Astrocyte of the cerebellum (primary cell): ENCODE measurements around the gene ATP6AP2.
"Not testable (repeated sequence)": the region's sequence is repeated elsewhere in the genome, so short reads cannot be mapped to it uniquely, and the experiment has no call there.

ENCODE experiments used
- DNase-seq: peaks from one replicate; pipeline ENCODE4 v3.0.0-alpha.2; 2011; ENCODE audit warnings: low read depth
- H3K4me3 ChIP-seq: 2 replicates; pipeline ENCODE4 v1.5.1; 2011; ENCODE audit warnings: mild to moderate bottlenecking, low read depth, low read length, moderate library complexity
- in situ Hi-C: cut with HindIII; loops from 2 replicates; pipeline ENCODE4 v1.10.0; 2017; ENCODE audit warnings: low sequenced_read_pairs
- TF ChIP-seq, protein P1 (sequence below): IDR thresholded peaks from 2 replicates; pipeline ENCODE4 v1.5.1; 2012; ENCODE audit warnings: low read length, low read depth, moderate library complexity, mild to moderate bottlenecking; ENCODE audit errors: missing control alignments

ATP6AP2 gene

DNA sequence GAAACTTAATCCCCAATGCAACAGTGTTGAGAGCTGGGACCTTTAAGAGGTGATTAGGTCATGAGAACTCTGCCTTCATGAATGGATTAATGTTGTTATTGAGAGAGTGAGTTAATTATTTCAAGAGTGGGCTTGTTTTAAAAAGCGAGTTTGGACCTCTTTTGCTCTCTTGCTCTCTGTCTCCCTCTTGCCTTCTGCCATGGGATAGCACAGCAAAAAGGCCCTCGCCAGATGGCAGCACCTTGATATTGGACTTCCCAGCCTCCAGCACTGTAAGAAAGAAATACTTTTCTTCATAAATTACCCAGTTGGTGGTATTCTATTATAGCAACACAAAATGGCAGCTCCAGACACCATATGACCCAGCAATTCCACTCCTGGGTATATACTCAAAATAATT is 7.0 kb upstream of the ATP6AP2 start:
- TF ChIP-seq, protein P1, sequence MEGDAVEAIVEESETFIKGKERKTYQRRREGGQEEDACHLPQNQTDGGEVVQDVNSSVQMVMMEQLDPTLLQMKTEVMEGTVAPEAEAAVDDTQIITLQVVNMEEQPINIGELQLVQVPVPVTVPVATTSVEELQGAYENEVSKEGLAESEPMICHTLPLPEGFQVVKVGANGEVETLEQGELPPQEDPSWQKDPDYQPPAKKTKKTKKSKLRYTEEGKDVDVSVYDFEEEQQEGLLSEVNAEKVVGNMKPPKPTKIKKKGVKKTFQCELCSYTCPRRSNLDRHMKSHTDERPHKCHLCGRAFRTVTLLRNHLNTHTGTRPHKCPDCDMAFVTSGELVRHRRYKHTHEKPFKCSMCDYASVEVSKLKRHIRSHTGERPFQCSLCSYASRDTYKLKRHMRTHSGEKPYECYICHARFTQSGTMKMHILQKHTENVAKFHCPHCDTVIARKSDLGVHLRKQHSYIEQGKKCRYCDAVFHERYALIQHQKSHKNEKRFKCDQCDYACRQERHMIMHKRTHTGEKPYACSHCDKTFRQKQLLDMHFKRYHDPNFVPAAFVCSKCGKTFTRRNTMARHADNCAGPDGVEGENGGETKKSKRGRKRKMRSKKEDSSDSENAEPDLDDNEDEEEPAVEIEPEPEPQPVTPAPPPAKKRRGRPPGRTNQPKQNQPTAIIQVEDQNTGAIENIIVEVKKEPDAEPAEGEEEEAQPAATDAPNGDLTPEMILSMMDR: peak; percentile 64
- in situ Hi-C loops: no loop called here
- DNase-seq: no peak
- H3K4me3 ChIP-seq: no peak overlapping the region

DNA sequence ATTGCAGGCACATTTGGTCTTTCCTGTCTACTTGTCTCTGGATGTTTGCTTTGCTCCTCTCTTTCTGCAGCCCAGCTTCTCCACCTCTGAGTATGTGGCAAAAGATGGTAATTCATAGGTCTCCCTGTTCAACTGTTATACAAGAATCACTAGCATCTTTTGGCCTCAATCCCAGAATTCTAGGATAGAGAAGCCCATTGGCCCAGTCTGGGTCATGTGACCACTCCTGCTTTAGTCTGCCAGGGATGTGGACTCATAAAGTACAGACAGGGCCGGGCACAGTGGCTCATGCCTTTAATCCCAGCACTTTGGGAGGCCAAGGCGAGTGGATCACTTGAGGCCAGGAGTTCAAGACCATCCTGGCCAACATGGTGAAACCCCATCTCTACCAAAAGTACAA is 5.4 kb upstream of the ATP6AP2 start:
- in situ Hi-C loops, DNase-seq, H3K4me3 ChIP-seq: not testable (repeated sequence)

DNA sequence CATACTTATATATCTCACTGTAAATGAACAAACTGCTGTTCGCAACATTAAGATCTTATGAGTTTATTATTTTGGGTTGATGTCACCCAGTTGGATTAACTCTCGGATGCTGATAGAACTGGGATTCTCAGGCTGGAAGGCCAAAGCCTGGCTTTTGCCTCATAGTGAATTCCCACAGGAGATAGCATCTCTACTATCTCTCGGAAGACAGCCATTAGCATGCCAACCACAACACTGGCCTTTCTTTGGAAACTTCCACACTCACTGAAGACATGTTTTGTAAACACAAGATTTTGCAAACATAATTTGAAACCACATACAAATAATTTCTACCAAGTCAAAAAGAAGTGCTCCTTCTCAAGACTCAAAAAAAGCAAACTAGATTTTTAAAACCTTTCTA is 4.5 kb upstream of the ATP6AP2 start:
- DNase-seq: no peak
- in situ Hi-C loops: no loop called here
- H3K4me3 ChIP-seq: no peak overlapping the region
- TF ChIP-seq, protein P1: no peak

DNA sequence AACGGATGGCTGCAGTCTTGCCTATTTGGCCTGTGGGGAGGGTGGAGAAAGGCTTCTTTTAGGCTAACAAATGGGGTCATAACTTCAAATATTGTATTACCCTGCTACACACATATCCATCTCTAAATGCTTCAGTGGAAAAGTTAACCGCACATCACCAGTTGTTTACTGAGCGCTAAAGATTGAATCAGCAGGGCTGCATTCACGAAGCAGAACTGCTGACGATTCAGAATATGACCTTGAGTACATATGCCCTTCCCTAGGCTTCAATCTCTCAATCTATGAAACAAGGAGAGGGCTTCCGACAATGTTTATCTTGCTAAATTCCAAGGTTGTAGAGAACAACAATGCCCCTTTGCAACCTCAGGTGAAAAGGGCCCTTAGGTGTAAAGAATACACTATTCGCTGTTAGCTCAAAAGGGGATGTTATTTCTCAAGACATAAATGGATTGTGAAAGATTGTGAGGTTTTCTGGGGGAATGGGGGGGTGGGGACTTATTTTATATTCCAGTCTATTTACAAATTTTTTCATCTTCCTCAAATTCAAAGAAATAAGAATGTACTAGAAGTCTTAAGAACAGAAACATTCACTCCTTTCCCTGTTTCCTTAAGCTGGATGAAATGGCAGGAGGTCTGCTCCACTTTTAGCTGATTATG is 2.6 kb upstream of the ATP6AP2 start:
- TF ChIP-seq, protein P1: no peak
- DNase-seq: no peak
- no peak overlapping the region for H3K4me3 ChIP-seq
- in situ Hi-C loops: no loop called here

DNA sequence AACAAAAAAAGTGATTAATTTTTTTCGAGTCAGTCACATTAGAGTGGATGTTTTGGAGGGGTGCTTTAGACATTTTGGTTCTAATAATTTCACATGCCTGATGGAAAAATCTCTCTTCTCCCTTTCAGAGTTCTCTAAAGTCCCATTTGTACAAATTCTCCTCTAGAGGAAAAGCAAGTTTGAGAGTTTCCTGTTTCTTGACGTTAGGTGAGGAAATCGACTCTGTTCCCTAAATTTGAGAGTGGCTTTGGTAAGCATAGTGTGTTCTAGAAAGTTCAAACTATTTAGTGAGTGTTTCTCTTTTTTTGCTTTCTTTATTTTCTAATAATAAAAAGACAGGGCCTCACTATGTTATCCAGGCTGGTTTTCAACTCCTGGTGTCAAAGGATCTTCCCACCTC is 1.6 kb upstream of the ATP6AP2 start:
- TF ChIP-seq, protein P1: no peak
- in situ Hi-C loops: no loop called here
- DNase-seq: no peak
- no peak overlapping the region for H3K4me3 ChIP-seq

DNA sequence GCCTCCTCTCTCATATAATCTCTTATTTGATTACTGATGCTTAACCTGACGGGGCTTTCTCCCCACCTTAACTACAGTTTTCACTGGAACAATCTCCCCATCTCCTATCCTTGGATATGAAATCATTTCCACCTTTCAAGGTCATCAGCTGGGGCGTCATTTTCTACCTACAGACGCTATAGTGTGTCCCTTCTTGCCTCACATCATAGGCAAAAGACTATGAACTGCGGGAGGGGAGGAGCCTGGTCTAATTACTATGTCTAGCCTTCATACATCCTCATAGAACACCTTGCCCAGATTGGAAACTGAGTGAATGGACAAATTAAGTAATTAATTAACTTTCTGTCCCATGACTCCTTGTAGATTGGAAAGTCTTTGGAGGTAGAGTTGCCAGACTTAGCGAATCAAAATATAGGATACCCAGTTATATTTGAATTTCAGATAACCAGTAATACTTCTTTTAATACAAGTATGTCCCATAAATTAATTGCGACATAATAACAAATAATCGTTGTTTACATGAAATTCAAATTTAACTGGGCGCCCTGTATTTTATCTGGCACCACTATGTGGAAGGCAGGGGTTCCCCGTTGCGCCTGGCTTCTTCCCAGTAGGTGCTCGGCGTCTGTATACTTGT is 752 bp upstream of the ATP6AP2 start:
- DNase-seq: no peak
- in situ Hi-C loops: no loop called here
- TF ChIP-seq, protein P1: no peak
- peak overlapping the region; percentile 69 for H3K4me3 ChIP-seq

DNA sequence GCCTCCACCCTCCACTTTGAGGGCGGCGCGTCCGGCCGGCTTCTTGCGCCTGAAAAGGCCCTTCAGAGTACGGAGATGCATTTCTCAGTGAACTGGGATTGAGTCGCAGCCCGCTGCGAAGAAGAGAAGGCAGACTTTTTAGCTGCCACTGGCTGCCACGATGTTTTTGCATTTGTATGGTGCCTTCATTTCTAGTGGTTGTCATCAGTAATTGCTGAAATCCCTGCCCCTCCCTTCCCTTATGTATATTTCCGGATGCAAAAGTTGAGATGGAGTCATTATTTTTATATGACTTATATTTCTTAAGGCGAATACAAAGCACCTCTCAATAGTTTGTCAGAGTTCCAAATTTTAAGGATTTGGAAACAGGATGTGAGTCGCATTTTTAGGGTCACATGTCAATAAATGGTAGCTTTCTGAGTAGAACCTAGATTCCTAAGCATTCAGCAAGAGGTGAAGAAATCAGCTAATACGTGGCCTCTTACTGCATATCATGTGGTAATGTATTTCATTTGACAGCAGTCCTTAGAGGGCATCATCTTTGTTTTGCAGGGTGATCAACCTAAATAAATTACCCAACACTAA is 658 bp downstream of the ATP6AP2 start:
- in situ Hi-C loops: no loop called here
- TF ChIP-seq, protein P1: no peak
- H3K4me3 ChIP-seq: peak overlapping the region; percentile 69
- DNase-seq: no peak

DNA sequence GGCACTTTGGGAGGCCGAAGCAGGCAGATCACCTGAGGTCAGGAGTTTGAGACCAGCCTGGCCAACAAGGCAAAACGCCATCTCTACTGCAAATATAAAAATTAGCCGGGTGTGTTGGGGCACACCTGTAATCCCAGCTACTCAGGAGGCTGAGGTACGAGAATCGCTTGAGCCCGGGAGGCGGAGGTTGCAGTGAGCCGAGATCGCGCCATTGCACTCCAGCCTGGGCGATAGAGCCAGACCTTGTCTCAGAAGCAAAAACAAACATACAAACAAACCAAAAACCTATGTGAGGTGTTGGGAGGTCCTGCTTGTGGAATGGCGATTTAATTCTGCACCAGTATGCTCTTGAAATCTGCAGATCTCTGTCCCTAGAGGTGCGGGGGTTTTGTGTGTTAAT is 1.4 kb downstream of the ATP6AP2 start:
- DNase-seq, in situ Hi-C loops, H3K4me3 ChIP-seq: not testable (repeated sequence)
